Activated CD8-positive, alpha-beta memory T cell treated with anti-CD3 and anti-CD28 coated beads for 24 hours (primary cell): ENCODE measurements around the gene FERD3L.

Experiments
- DNase-seq: peaks from one replicate; pipeline ENCODE4 v3.0.0-alpha.2; 2020

FERD3L gene

GRCh38 chr7:19097165-19098055, 47.8 kb downstream of the FERD3L start:
- no peak for DNase-seq

DNA sequence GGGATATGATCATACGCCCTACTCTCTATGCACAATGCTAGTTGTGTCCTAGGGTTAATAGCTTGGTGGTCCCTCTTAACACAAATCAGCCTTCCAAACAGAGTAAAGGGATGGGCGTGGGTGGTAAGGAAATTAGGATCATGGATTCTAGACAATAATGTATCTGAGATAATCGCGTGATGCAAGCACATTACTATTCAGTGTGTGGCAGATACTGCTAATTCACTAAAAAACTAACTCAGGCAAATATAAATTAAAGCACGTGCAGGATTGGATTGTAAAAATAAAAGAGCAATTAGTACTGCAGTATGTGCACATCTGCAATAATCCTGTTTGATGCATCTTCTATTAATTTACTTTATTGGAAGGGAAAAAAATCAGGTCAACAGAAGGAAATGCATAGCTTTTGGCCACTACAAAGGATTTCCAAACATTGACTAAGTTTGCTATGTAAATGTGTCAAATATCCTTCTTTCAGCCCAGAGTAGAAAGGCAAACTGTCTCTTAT, 49.8 kb downstream of the FERD3L start:
- DNase-seq: no peak
